GM13976 (cell line): Measurements from ENCODE around the gene CEP95.

Experiments used
- DNase-seq: peaks from one replicate; pipeline ENCODE4 v3.0.0; 2012; ENCODE audit warnings: low spot score
- in situ Hi-C: fragments of 300-500 bp; cut with MboI; formaldehyde crosslinking; loops from one replicate; pipeline ENCODE4 v1.12.0; 2022; ENCODE audit warnings: low sequenced_read_pairs, mixed read lengths, inconsistent platforms; ENCODE audit not compliant: unreplicated experiment
- TF ChIP-seq, protein P1 (sequence below): IDR thresholded peaks from 2 replicates; pipeline ENCODE4 v1.5.1; 2012; ENCODE audit warnings: borderline replicate concordance, mild to moderate bottlenecking; ENCODE audit not compliant: insufficient read depth; ENCODE audit errors: extremely low read depth, missing control alignments, control extremely low read depth

The CEP95 gene

GRCh38 chr17:64519601-64520000 is 12.8 kb downstream of the CEP95 start:
- in situ Hi-C loops: no loop called here
- DNase-seq: no peak
- TF ChIP-seq, protein P1, sequence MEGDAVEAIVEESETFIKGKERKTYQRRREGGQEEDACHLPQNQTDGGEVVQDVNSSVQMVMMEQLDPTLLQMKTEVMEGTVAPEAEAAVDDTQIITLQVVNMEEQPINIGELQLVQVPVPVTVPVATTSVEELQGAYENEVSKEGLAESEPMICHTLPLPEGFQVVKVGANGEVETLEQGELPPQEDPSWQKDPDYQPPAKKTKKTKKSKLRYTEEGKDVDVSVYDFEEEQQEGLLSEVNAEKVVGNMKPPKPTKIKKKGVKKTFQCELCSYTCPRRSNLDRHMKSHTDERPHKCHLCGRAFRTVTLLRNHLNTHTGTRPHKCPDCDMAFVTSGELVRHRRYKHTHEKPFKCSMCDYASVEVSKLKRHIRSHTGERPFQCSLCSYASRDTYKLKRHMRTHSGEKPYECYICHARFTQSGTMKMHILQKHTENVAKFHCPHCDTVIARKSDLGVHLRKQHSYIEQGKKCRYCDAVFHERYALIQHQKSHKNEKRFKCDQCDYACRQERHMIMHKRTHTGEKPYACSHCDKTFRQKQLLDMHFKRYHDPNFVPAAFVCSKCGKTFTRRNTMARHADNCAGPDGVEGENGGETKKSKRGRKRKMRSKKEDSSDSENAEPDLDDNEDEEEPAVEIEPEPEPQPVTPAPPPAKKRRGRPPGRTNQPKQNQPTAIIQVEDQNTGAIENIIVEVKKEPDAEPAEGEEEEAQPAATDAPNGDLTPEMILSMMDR: no peak

- no peak for DNase-seq
- TF ChIP-seq, protein P1: no peak
- in situ Hi-C loops: no loop called here
These were observed 13.6 kb downstream of the CEP95 start for GRCh38 chr17:64520359-64520758.

- no peak for DNase-seq
- in situ Hi-C loops: no loop called here
- TF ChIP-seq, protein P1: no peak
These were observed 21.1 kb downstream of the CEP95 start for GRCh38 chr17:64527914-64528313.

DNA sequence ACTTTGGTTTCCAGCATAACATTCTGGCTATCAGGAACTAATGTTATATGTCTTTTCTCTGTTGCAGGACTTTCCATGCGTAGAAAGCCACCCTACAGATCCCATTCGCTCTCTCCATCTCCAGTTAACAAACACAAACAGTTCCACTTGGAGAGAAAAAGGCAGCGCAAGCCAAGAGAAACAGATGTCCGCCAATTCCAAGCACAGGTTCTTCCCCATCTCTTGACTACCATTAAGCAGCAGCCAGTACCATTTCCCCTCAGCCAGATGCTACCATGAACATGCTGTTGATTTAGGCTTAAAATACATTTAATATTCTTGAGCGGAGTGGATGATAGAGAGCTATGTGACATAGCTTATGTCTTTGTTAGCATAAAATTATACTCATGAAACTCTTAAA is 22.4 kb downstream of the CEP95 start:
- in situ Hi-C loops: no loop called here
- TF ChIP-seq, protein P1: no peak
- DNase-seq: no peak

DNA sequence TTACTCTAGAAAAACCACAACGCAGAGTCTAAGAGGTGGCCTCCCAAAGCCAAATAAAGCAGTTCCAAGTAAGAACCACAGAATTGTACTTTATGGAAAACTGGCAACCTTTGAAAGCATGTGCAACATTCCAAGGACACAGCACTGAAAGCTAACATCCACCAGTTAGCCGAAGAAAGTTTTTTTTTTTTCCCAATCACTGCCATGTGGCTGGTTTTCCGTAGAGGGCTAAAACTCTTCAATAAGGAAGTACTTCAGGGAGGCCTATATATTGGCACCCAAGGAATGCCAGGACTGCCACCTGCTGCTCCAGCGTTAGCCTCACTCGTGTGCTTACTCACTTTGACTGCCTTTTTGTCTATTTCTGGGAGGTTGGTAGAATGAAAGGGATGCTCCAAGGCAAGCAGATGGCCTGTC is 25.2 kb downstream of the CEP95 start:
- TF ChIP-seq, protein P1: no peak
- in situ Hi-C loops: no loop called here
- no peak for DNase-seq

DNA sequence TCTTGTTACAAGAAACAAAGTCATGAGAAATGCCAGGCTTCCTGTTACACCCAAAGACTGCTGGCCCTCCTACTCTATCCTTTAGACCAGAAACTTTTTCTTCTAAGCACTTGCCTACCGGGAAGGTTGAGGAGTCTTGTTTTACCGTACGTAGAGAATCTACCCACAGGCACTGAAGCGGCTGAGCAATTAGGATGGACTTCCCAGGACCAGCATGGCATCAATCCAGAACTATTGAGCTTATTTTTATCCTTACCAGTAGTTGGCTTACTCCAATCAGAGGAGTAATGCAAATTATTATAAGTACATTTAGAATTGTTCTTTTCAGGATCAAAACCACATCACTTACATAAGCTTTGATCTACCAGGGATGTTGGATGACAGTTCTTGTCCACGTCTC is 25.6 kb downstream of the CEP95 start:
- in situ Hi-C loops: no loop called here
- TF ChIP-seq, protein P1: no peak
- no peak for DNase-seq

DNA sequence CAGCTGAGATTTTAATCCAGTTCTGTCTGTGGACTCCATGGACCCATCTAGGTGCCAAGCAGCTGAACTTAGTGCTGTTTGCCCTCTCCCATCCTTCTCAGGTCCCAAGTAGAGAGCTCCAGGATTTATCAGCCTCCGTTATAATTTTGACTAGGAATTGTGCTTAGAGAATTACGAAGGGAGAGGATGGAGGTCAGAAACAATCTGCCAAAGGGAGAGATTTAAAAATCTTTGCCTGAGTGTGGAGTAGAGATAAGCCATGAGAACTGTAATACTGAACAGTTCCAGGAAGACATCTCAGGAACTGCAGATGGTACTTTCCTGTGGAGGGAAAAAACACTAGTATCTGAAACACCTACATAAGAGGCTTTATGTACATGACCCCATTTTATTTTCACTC is 27.0 kb downstream of the CEP95 start:
- TF ChIP-seq, protein P1: no peak
- in situ Hi-C loops: no loop called here
- DNase-seq: no peak
